A549 (cell line): ENCODE data around the gene UBR2.
"Not testable (repeated sequence)": the region's sequence is repeated elsewhere in the genome, so short reads cannot be mapped to it uniquely, and the experiment has no call there.

Experiments used
- CTCF ChIP-seq: fragments of >200 bp; sonication (Bioruptor Twin); formaldehyde crosslinking; IDR thresholded peaks from 3 replicates; pipeline ENCODE4 v1.5.1; 2016
- MAX ChIP-seq: IDR thresholded peaks from 2 replicates; pipeline ENCODE4 v1.6.1; 2012
- POLR2A ChIP-seq: IDR thresholded peaks from 2 replicates; pipeline ENCODE4 v1.6.1; 2012; ENCODE audit warnings: mild to moderate bottlenecking, low read length
- RAD21 ChIP-seq, 2 experiments: fragments of >200 bp in 1 of 2; sonication (Bioruptor Twin) in 1 of 2; formaldehyde crosslinking in 1 of 2; IDR thresholded peaks in 1 of 2; conservative IDR thresholded peaks in 1 of 2; 2 replicates in 1 of 2; 3 replicates in 1 of 2; pipeline ENCODE4 v1.6.1; 2012 to 2018; ENCODE audit warnings: inconsistent platforms in 1 of 2
- ZNF302 ChIP-seq: fragments of 250-450 bp; sonication (Bioruptor Pico); IDR thresholded peaks from 2 replicates; pipeline ENCODE4 v1.9.0; 2021; ENCODE audit warnings: inconsistent platforms, mild to moderate bottlenecking, moderate library complexity

GRCh38 chr6:42604699-42605098, 40.9 kb downstream of the UBR2 start:
- TF ChIP-seq POLR2A; CTCF; RAD21 (conservative IDR thresholded peaks at IDR 0.05 in 1 of 2, IDR thresholded peaks at IDR 0.05 in 1 of 2); MAX; ZNF302 (CRISPR knock-in tag): not testable (repeated sequence)
